NB4 (cell line): ENCODE measurements around the gene IDH3G.

Experiments
- CTCF ChIP-seq: IDR thresholded peaks from one replicate; pipeline ENCODE4 v1.5.1; 2012; ENCODE audit warnings: low read depth, low read length
- MAX ChIP-seq: IDR thresholded peaks from 2 replicates; pipeline ENCODE4 v1.6.1; 2011; ENCODE audit warnings: low read depth, low read length
- POLR2A ChIP-seq: IDR thresholded peaks from 2 replicates; pipeline ENCODE4 v1.6.1; 2011; ENCODE audit warnings: mild to moderate bottlenecking; ENCODE audit not compliant: insufficient read length; ENCODE audit errors: extremely low read depth

- no peak for TF ChIP-seq CTCF
- no peak for TF ChIP-seq POLR2A
- no peak for TF ChIP-seq MAX
These were observed 30.2 kb upstream of the IDH3G start for GRCh38 chrX:153824348-153824747.
